Bronchial epithelial cell (primary cell): ENCODE data around the gene CASD1. TPM values are rescaled to one million over a fixed set of nuclear protein-coding genes. Genes with fewer than 3 reads are reported as not detected.

Experiments used
- DNase-seq: peaks from one replicate; pipeline ENCODE4 v3.0.0-alpha.2; 2010; ENCODE audit warnings: low read depth
- FAIRE-seq: peaks from 2 replicates; lab custom pipeline; 2011; peaks lifted over from hg19 to GRCh38; lab: Jason Lieb, UNC
- H3K27me3 ChIP-seq: 2 replicates; pipeline ENCODE4 v1.5.1; 2011; ENCODE audit warnings: low read length; ENCODE audit not compliant: control insufficient read depth, insufficient read depth
- H3K36me3 ChIP-seq: 2 replicates; pipeline ENCODE4 v1.5.1; 2011; ENCODE audit warnings: low read length; ENCODE audit not compliant: control insufficient read depth, insufficient read depth
- H3K4me3 ChIP-seq: 2 replicates; pipeline ENCODE4 v1.5.1; 2011; ENCODE audit warnings: mild to moderate bottlenecking, low read depth, low read length, control low read depth
- CTCF ChIP-seq: IDR thresholded peaks from 2 replicates; pipeline ENCODE4 v1.5.1; 2011; ENCODE audit warnings: mild to moderate bottlenecking, moderate library complexity, low read length, control low read depth, inconsistent platforms; ENCODE audit not compliant: insufficient read depth, severe bottlenecking
- total RNA-seq: library from RNA; depleted of rRNA; stranded (reverse); fragments of >200 nt; gene quantifications from 2 replicates; pipeline ENCODE4 v1.2.1, GENCODE V29; 2014

The CASD1 gene
- total RNA-seq, 1 donor from 2014 or later, result 8.7 TPM

- DNase-seq, result no peak
- H3K27me3 ChIP-seq, result peaks cover 1% of the 10 kb centered on the region
- no peak for TF ChIP-seq CTCF
- FAIRE-seq, result no peak
- H3K36me3 ChIP-seq, result no peaks in the 10 kb centered on the region
- no peak overlapping the region for H3K4me3 ChIP-seq
Observed at GRCh38 chr7:94477878-94478277, 31.7 kb upstream of the CASD1 start.

GRCh38 chr7:94478648-94479214 lies 30.9 kb upstream of the CASD1 start:
- H3K4me3 ChIP-seq, result no peak overlapping the region
- H3K27me3 ChIP-seq, result peaks cover 1% of the 10 kb centered on the region
- FAIRE-seq (no peak), DNase-seq (no peak)
- H3K36me3 ChIP-seq, result no peaks in the 10 kb centered on the region
- TF ChIP-seq CTCF, result no peak

GRCh38 chr7:94481279-94481678 lies 28.3 kb upstream of the CASD1 start:
- no peak for DNase-seq
- Histone ChIP-seq H3K27me3 (no peaks in the 10 kb centered on the region), H3K36me3 (no peaks in the 10 kb centered on the region), H3K4me3 (no peak overlapping the region)
- no peak for FAIRE-seq
- no peak for TF ChIP-seq CTCF

- no peaks in the 10 kb centered on the region for H3K27me3 ChIP-seq
- FAIRE-seq (no peak), DNase-seq (no peak)
- H3K36me3 ChIP-seq, result no peaks in the 10 kb centered on the region
- H3K4me3 ChIP-seq, result no peak overlapping the region
- TF ChIP-seq CTCF, result no peak
Observed at GRCh38 chr7:94482796-94483195, 26.8 kb upstream of the CASD1 start.

GRCh38 chr7:94483843-94484242 lies 25.8 kb upstream of the CASD1 start:
- FAIRE-seq (no peak), DNase-seq (no peak)
- no peak for TF ChIP-seq CTCF
- no peak overlapping the region for H3K4me3 ChIP-seq
- no peaks in the 10 kb centered on the region for H3K27me3 ChIP-seq
- H3K36me3 ChIP-seq, result no peaks in the 10 kb centered on the region

- H3K36me3 ChIP-seq, result no peaks in the 10 kb centered on the region
Observed at GRCh38 chr7:94486216-94486615, 23.4 kb upstream of the CASD1 start.

More at GRCh38 chr7:94486216-94486615, 23.4 kb upstream of the CASD1 start:
- no peak for TF ChIP-seq CTCF
- DNase-seq, result no peak
- Histone ChIP-seq H3K4me3 (no peak overlapping the region), H3K27me3 (no peaks in the 10 kb centered on the region)
- FAIRE-seq, result no peak
